IPS-18c (cell line): Measurements from ENCODE around the gene KCNIP1.

Source experiments
- H3K4me3 ChIP-seq: 2 replicates; pipeline ENCODE4 v1.7.0; 2013; ENCODE audit warnings: low read depth, mild to moderate bottlenecking, low read length, moderate library complexity; ENCODE audit not compliant: insufficient read depth
- H3K9me3 ChIP-seq: one replicate; pipeline ENCODE4 v1.6.1; 2013; ENCODE audit warnings: mild to moderate bottlenecking, low read length, moderate library complexity; ENCODE audit not compliant: control insufficient read depth, insufficient read depth

KCNIP1 gene

GRCh38 chr5:170570476-170570875, 66.7 kb downstream of the KCNIP1 start:
- Histone ChIP-seq H3K9me3 (no peaks in the 10 kb centered on the region), H3K4me3 (no peak overlapping the region)

- H3K9me3 ChIP-seq: peaks cover 3% of the 10 kb centered on the region
- no peak overlapping the region for H3K4me3 ChIP-seq
Observed at GRCh38 chr5:170571281-170571731, 67.5 kb downstream of the KCNIP1 start.

GRCh38 chr5:170571875-170572852, 68.3 kb downstream of the KCNIP1 start:
- Histone ChIP-seq H3K4me3 (no peak overlapping the region), H3K9me3 (peaks cover 3% of the 10 kb centered on the region)

- Histone ChIP-seq H3K4me3 (no peak overlapping the region), H3K9me3 (peaks cover 3% of the 10 kb centered on the region)
Observed at GRCh38 chr5:170573114-170573513, 69.3 kb downstream of the KCNIP1 start.

- Histone ChIP-seq H3K4me3 (no peak overlapping the region), H3K9me3 (peaks cover 3% of the 10 kb centered on the region)
Observed at GRCh38 chr5:170573660-170574059, 69.8 kb downstream of the KCNIP1 start.

GRCh38 chr5:170576602-170577535, 73.0 kb downstream of the KCNIP1 start:
- Histone ChIP-seq H3K4me3 (no peak overlapping the region), H3K9me3 (peaks cover 3% of the 10 kb centered on the region)

- peaks cover 3% of the 10 kb centered on the region for H3K9me3 ChIP-seq
- H3K4me3 ChIP-seq: no peak overlapping the region
Observed at GRCh38 chr5:170579601-170580000, 75.8 kb downstream of the KCNIP1 start.

GRCh38 chr5:170581211-170581610, 77.4 kb downstream of the KCNIP1 start:
- no peak overlapping the region for H3K4me3 ChIP-seq

GRCh38 chr5:170582644-170583330, 79.0 kb downstream of the KCNIP1 start:
- H3K9me3 ChIP-seq: no peaks in the 10 kb centered on the region
- no peak overlapping the region for H3K4me3 ChIP-seq

More at GRCh38 chr5:170581211-170581610, 77.4 kb downstream of the KCNIP1 start:
- H3K9me3 ChIP-seq: peaks cover under 1% of the 10 kb centered on the region

GRCh38 chr5:170584003-170584402, 80.2 kb downstream of the KCNIP1 start:
- H3K4me3 ChIP-seq: no peak overlapping the region
- no peaks in the 10 kb centered on the region for H3K9me3 ChIP-seq

- no peak overlapping the region for H3K4me3 ChIP-seq
Observed at GRCh38 chr5:170584450-170585058, 80.7 kb downstream of the KCNIP1 start.

GRCh38 chr5:170585273-170585948, 81.6 kb downstream of the KCNIP1 start:
- no peak overlapping the region for H3K4me3 ChIP-seq
- no peaks in the 10 kb centered on the region for H3K9me3 ChIP-seq

More at GRCh38 chr5:170584450-170585058, 80.7 kb downstream of the KCNIP1 start:
- H3K9me3 ChIP-seq: no peaks in the 10 kb centered on the region

GRCh38 chr5:170587808-170588207, 84.0 kb downstream of the KCNIP1 start:
- H3K4me3 ChIP-seq: no peak overlapping the region
- no peaks in the 10 kb centered on the region for H3K9me3 ChIP-seq

- Histone ChIP-seq H3K4me3 (no peak overlapping the region), H3K9me3 (no peaks in the 10 kb centered on the region)
Observed at GRCh38 chr5:170589643-170590042, 85.8 kb downstream of the KCNIP1 start.

GRCh38 chr5:170590566-170590965, 86.7 kb downstream of the KCNIP1 start:
- H3K9me3 ChIP-seq: no peaks in the 10 kb centered on the region
- H3K4me3 ChIP-seq: no peak overlapping the region

GRCh38 chr5:170591054-170591453, 87.2 kb downstream of the KCNIP1 start:
- H3K9me3 ChIP-seq: no peaks in the 10 kb centered on the region
- H3K4me3 ChIP-seq: no peak overlapping the region
